PC-9 (cell line): ENCODE results near the gene MFAP2.

Experiments used
- EZH2 ChIP-seq: fragments of 200-600 bp; sonication (generic); IDR thresholded peaks from 2 replicates; pipeline ENCODE4 v1.8.0; 2017; ENCODE audit warnings: antibody characterized with exemption, low read depth
- TF ChIP-seq, protein P1 (sequence below): fragments of 200-600 bp; sonication (generic); conservative IDR thresholded peaks from 2 replicates; pipeline ENCODE4 v1.6.1; 2017; ENCODE audit warnings: mixed run types, antibody characterized with exemption, mild to moderate bottlenecking, moderate library complexity

DNA sequence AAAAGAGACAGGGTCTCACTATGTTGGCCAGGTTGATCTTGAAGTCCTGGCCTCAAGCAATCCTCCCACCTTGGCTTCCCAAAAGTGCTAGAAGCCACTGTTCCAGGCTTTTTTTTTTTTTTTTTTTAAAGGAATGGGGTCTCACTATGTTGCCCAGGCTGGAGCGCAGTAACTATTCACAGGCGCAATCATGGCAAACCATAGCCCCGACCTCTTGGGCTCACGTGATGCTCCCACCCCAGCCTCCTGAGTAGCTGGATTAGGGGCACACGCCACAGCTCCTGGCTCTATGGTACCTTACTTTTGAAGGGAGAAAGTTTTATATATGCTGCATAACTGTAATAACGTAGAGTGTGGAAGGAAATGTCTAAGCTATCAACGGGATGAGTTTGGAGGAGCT, 37.0 kb upstream of the MFAP2 start:
- TF ChIP-seq, protein P1, sequence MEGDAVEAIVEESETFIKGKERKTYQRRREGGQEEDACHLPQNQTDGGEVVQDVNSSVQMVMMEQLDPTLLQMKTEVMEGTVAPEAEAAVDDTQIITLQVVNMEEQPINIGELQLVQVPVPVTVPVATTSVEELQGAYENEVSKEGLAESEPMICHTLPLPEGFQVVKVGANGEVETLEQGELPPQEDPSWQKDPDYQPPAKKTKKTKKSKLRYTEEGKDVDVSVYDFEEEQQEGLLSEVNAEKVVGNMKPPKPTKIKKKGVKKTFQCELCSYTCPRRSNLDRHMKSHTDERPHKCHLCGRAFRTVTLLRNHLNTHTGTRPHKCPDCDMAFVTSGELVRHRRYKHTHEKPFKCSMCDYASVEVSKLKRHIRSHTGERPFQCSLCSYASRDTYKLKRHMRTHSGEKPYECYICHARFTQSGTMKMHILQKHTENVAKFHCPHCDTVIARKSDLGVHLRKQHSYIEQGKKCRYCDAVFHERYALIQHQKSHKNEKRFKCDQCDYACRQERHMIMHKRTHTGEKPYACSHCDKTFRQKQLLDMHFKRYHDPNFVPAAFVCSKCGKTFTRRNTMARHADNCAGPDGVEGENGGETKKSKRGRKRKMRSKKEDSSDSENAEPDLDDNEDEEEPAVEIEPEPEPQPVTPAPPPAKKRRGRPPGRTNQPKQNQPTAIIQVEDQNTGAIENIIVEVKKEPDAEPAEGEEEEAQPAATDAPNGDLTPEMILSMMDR: no peak
- TF ChIP-seq EZH2: no peak
